SH-SY5Y (cell line): ENCODE results near the gene LPA.

Experiments used
- GATA2 ChIP-seq: IDR thresholded peaks from 2 replicates; pipeline ENCODE4 v1.6.1; 2011; ENCODE audit warnings: mild to moderate bottlenecking, low read depth, low read length
- GATA3 ChIP-seq: IDR thresholded peaks from 2 replicates; pipeline ENCODE4 v1.6.1; 2011; ENCODE audit warnings: low read depth, mild to moderate bottlenecking, low read length, moderate library complexity

The LPA gene

GRCh38 chr6:160519603-160520042 is 144.5 kb downstream of the LPA start:
- no peak for TF ChIP-seq GATA2
- no peak for TF ChIP-seq GATA3

GRCh38 chr6:160519133-160519532 is 144.9 kb downstream of the LPA start:
- TF ChIP-seq GATA3 (no peak), GATA2 (no peak)

- TF ChIP-seq GATA3: no peak
- TF ChIP-seq GATA2: no peak
These were observed 150.2 kb downstream of the LPA start for GRCh38 chr6:160513836-160514235.

GRCh38 chr6:160510976-160511617 is 153.0 kb downstream of the LPA start:
- TF ChIP-seq GATA2 (no peak), GATA3 (no peak)

GRCh38 chr6:160510199-160510598 is 153.9 kb downstream of the LPA start:
- no peak for TF ChIP-seq GATA2
- no peak for TF ChIP-seq GATA3

GRCh38 chr6:160509610-160510009 is 154.5 kb downstream of the LPA start:
- TF ChIP-seq GATA2: no peak
- TF ChIP-seq GATA3: no peak

- no peak for TF ChIP-seq GATA2
These were observed 155.5 kb downstream of the LPA start for GRCh38 chr6:160508599-160508998.

- TF ChIP-seq GATA3 (no peak), GATA2 (no peak)
These were observed 156.7 kb downstream of the LPA start for GRCh38 chr6:160507420-160507819.

GRCh38 chr6:160505970-160506369 is 158.1 kb downstream of the LPA start:
- TF ChIP-seq GATA2 (no peak), GATA3 (no peak)

GRCh38 chr6:160500639-160501038 is 163.4 kb downstream of the LPA start:
- TF ChIP-seq GATA2: no peak
- no peak for TF ChIP-seq GATA3

- TF ChIP-seq GATA3: no peak
- TF ChIP-seq GATA2: no peak
These were observed 169.5 kb downstream of the LPA start for GRCh38 chr6:160494576-160494975.

- no peak for TF ChIP-seq GATA2
These were observed 175.0 kb downstream of the LPA start for GRCh38 chr6:160489091-160489490.

GRCh38 chr6:160487116-160487515 is 177.0 kb downstream of the LPA start:
- TF ChIP-seq GATA3 (no peak), GATA2 (no peak)
